Neural progenitor cell (in vitro differentiated cells): ENCODE results near the gene RFX8.

ENCODE experiments used
- EZH2phosphoT487 ChIP-seq: fragments of 200-600 bp; sonication (generic); IDR thresholded peaks from 2 replicates; pipeline ENCODE4 v1.6.1; 2017; ENCODE audit warnings: antibody characterized with exemption
- TF ChIP-seq, protein P1 (sequence below): fragments of 200-600 bp; sonication (generic); IDR thresholded peaks from 2 replicates; pipeline ENCODE4 v1.5.1; 2017; ENCODE audit warnings: antibody characterized with exemption, mild to moderate bottlenecking

DNA sequence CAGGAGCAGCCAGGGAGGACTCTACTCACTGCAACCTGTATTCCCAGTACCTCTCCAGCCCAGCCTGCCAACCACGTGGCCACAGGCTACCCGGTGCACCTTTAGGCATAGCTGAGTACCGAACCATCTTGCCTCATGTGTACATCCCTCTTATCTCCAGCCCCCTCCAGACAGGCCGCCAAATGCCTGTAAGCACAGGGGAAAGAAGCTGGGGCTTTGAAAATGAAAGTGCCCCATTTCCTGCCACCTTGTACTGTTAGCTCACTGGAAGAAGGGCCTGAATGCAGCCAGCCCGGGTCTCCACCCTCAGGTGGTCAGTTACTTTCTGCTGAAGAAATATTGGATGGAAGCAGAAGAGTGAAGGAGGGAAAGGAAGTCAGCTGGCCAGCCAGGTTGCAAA, 27.2 kb upstream of the RFX8 start:
- TF ChIP-seq, protein P1, sequence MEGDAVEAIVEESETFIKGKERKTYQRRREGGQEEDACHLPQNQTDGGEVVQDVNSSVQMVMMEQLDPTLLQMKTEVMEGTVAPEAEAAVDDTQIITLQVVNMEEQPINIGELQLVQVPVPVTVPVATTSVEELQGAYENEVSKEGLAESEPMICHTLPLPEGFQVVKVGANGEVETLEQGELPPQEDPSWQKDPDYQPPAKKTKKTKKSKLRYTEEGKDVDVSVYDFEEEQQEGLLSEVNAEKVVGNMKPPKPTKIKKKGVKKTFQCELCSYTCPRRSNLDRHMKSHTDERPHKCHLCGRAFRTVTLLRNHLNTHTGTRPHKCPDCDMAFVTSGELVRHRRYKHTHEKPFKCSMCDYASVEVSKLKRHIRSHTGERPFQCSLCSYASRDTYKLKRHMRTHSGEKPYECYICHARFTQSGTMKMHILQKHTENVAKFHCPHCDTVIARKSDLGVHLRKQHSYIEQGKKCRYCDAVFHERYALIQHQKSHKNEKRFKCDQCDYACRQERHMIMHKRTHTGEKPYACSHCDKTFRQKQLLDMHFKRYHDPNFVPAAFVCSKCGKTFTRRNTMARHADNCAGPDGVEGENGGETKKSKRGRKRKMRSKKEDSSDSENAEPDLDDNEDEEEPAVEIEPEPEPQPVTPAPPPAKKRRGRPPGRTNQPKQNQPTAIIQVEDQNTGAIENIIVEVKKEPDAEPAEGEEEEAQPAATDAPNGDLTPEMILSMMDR = no peak
- TF ChIP-seq EZH2phosphoT487 = no peak
